ENCODE data around the gene NXPH1.

The NXPH1 gene

DNA sequence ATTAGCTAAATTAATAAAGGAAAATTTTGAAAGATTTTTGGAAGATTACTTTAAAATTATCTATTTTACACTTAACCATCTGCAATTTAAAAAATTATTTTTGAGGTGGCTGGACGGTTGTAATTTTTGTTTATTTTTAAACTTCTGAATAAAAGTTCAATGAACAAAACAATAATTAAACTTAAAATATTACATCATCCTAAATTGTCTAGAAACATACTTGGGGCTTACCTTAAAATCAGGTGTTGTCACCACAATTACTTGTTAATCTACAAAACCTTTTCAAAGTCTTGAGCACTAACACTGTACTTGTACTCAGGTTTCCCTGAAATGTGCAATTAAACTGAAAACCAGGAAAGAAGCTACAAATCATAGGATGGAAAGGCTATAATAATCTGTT lies 328.3 kb downstream of the NXPH1 start:
- H3K27ac ChIP-seq (ENCODE audit: low read depth, low read length, severe bottlenecking): no peak overlapping the region
- H3K4me1 ChIP-seq (ENCODE audit: control insufficient read depth, insufficient read depth, low read length, poor library complexity, severe bottlenecking): no peaks in the 10 kb centered on the region
- no peak overlapping the region for H3K4me3 ChIP-seq (ENCODE audit: extremely low read depth, insufficient read depth, low read length, poor library complexity, severe bottlenecking)
- H3K36me3 ChIP-seq (ENCODE audit: control insufficient read depth, insufficient read depth, low read length): no peaks in the 10 kb centered on the region
- WGBS, 2 experiments (ENCODE audit: insufficient coverage in 2 of 2): no CpG with 5 or more reads among the region's 1 CpG
- no peaks in the 10 kb centered on the region for H3K9me3 ChIP-seq (ENCODE audit: control insufficient read depth, low read length)

DNA sequence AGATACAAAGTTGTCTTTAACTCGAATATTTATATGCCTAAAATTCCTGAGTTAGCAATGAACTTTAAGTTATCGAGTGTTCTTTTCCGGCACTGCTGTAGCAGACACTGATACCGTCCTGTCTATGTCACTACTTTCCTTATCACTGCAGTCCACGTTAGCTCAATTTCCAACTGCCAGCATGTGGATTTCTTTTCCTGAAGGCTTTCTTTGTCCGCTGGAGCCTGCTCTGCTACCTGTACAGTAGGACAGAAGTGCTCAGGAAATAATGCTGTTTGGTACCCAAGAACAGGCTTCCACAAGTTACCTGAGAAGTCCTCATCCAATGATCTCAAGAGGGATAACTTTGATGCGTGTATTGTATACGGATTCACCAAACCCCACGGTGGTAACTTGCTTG lies 329.4 kb downstream of the NXPH1 start:
- H3K4me1 ChIP-seq (ENCODE audit: control insufficient read depth, insufficient read depth, low read length, poor library complexity, severe bottlenecking): no peaks in the 10 kb centered on the region

DNA sequence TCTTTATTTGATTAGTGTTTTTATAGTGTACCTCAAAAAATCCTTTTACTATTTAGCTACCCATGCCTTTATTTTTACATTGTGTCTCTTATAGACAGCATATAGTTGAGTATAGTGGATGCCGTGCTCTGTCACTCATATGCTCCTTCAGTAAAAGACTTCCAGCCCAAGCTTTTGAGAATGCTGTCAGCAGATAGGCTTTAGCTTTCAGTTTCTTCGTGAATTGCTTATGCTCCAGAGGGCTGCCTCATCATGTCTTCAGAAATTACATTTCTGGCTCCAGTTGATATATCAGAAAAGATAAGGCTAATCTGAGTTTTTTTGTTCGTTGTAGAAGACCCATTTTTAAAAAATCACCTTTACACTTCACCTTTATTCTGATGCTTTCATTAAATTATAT lies 332.0 kb downstream of the NXPH1 start:
- no peaks in the 10 kb centered on the region for H3K36me3 ChIP-seq (ENCODE audit: control insufficient read depth, insufficient read depth, low read length)
- H3K4me3 ChIP-seq (ENCODE audit: extremely low read depth, insufficient read depth, low read length, poor library complexity, severe bottlenecking): no peak overlapping the region
- H3K27ac ChIP-seq (ENCODE audit: low read depth, low read length, severe bottlenecking): no peak overlapping the region
- H3K4me1 ChIP-seq (ENCODE audit: control insufficient read depth, insufficient read depth, low read length, poor library complexity, severe bottlenecking): no peaks in the 10 kb centered on the region
- WGBS, 2 experiments (ENCODE audit: insufficient coverage in 2 of 2): 100% methylated on average over 1 of the region's 3 CpGs; no CpG with 5 or more reads in 1 of the 2 experiments
- no peaks in the 10 kb centered on the region for H3K9me3 ChIP-seq (ENCODE audit: control insufficient read depth, low read length)

More for the DNA sequence above, 329.4 kb downstream of the NXPH1 start:
- WGBS, 2 experiments (ENCODE audit: insufficient coverage in 2 of 2): 88 to 97% methylated on average over 5 to 8 of the region's 9 CpGs
- H3K36me3 ChIP-seq (ENCODE audit: control insufficient read depth, insufficient read depth, low read length): no peaks in the 10 kb centered on the region
- H3K4me3 ChIP-seq (ENCODE audit: extremely low read depth, insufficient read depth, low read length, poor library complexity, severe bottlenecking): no peak overlapping the region
- no peaks in the 10 kb centered on the region for H3K9me3 ChIP-seq (ENCODE audit: control insufficient read depth, low read length)
- no peak overlapping the region for H3K27ac ChIP-seq (ENCODE audit: low read depth, low read length, severe bottlenecking)

DNA sequence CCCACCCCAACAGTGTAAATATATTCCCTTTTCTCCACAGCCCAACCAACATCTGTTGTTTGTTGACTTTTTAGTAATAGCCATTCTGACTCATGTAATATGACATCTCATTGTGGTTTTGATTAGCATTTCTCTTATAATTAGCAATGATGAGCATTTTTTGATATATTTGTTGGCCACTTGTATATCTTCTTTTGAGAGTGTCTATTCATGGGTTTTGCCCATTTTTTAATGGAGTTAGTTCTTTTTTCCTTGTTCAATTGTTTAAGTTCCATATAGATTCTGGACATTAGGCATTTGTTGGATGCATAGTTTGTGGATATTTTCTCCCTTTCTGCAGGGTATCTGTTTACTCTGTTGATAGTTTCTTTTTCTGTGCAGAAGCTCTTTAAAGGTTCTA lies 340.1 kb downstream of the NXPH1 start:
- H3K36me3 ChIP-seq (ENCODE audit: control insufficient read depth, insufficient read depth, low read length): no peaks in the 10 kb centered on the region
- no peak overlapping the region for H3K4me3 ChIP-seq (ENCODE audit: extremely low read depth, insufficient read depth, low read length, poor library complexity, severe bottlenecking)
- no peak overlapping the region for H3K27ac ChIP-seq (ENCODE audit: low read depth, low read length, severe bottlenecking)
- H3K4me1 ChIP-seq (ENCODE audit: control insufficient read depth, insufficient read depth, low read length, poor library complexity, severe bottlenecking): no peaks in the 10 kb centered on the region
- H3K9me3 ChIP-seq (ENCODE audit: control insufficient read depth, low read length): no peaks in the 10 kb centered on the region

DNA sequence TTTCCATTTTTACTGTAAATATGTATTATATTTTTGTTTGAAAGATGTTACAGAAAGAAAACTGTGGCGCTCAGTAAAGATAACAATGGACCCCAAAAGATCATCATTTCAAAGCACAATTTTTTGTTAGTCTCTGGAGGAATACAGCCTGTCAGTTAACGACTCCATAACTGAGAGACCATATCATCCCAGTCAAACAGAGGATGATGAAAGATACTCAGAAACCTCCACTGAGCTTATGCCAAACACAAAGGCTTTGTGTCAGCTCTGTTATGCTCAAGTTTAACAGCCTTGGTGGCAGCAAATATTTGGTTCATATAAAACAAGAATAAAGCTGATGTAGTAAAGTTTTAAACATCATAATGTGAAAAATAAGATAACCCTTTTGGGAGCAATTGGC lies 345.1 kb downstream of the NXPH1 start:
- Histone ChIP-seq H3K27ac (ENCODE audit: low read depth, low read length, severe bottlenecking) (no peak overlapping the region), H3K9me3 (ENCODE audit: control insufficient read depth, low read length) (no peaks in the 10 kb centered on the region), H3K36me3 (ENCODE audit: control insufficient read depth, insufficient read depth, low read length) (no peaks in the 10 kb centered on the region), H3K4me1 (ENCODE audit: control insufficient read depth, insufficient read depth, low read length, poor library complexity, severe bottlenecking) (no peaks in the 10 kb centered on the region), H3K4me3 (ENCODE audit: extremely low read depth, insufficient read depth, low read length, poor library complexity, severe bottlenecking) (no peak overlapping the region)
- 83 to 100% methylated on average over 1 of the region's 2 CpGs for WGBS, 2 experiments (ENCODE audit: insufficient coverage in 2 of 2)

DNA sequence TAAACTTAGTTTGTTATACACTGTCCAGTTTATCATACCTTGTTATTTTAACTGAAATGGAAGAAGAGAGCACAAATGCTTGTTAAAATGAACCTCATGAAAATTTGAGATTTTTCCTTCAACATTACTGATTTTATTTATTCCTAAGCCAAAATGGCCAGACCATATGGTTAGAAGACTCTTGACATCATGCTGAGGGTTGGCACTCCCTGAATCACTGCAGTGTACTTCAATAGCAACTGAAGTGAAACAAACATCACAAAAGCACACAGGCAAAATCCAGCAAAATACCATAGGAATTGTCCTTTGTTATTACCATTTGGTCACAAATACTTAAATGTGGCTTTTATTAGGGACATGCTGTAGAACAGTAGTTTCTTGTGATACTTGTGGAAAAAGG lies 347.8 kb downstream of the NXPH1 start:
- H3K27ac ChIP-seq (ENCODE audit: low read depth, low read length, severe bottlenecking): no peak overlapping the region
- H3K4me3 ChIP-seq (ENCODE audit: extremely low read depth, insufficient read depth, low read length, poor library complexity, severe bottlenecking): no peak overlapping the region
- H3K36me3 ChIP-seq (ENCODE audit: control insufficient read depth, insufficient read depth, low read length): no peaks in the 10 kb centered on the region

DNA sequence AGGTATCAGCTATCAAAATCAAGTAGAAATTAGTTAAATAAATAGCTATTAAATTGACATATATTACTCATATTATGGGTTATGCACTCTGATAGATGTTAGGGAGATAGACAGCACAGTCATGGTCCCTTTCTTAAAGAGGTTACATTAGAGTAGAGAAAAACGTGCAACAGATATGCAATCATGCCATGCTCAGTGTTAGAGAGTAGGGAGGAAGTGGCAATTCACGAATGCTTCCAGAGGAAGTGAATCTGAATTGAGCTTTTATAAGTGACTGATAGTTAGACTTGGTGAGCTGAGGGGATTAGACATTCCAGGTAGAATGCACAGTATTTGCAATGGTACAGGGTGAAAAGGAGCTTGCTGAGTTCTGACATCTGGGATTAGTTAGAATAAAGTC lies 349.8 kb downstream of the NXPH1 start:
- Histone ChIP-seq H3K4me1 (ENCODE audit: control insufficient read depth, insufficient read depth, low read length, poor library complexity, severe bottlenecking) (no peaks in the 10 kb centered on the region), H3K36me3 (ENCODE audit: control insufficient read depth, insufficient read depth, low read length) (no peaks in the 10 kb centered on the region), H3K9me3 (ENCODE audit: control insufficient read depth, low read length) (no peaks in the 10 kb centered on the region), H3K4me3 (ENCODE audit: extremely low read depth, insufficient read depth, low read length, poor library complexity, severe bottlenecking) (no peak overlapping the region), H3K27ac (ENCODE audit: low read depth, low read length, severe bottlenecking) (no peak overlapping the region)
- 71 to 85% methylated on average over 2 of the region's 2 CpGs for WGBS, 2 experiments (ENCODE audit: insufficient coverage in 2 of 2)

More for the DNA sequence above, 347.8 kb downstream of the NXPH1 start:
- Histone ChIP-seq H3K4me1 (ENCODE audit: control insufficient read depth, insufficient read depth, low read length, poor library complexity, severe bottlenecking) (no peaks in the 10 kb centered on the region), H3K9me3 (ENCODE audit: control insufficient read depth, low read length) (no peaks in the 10 kb centered on the region)

DNA sequence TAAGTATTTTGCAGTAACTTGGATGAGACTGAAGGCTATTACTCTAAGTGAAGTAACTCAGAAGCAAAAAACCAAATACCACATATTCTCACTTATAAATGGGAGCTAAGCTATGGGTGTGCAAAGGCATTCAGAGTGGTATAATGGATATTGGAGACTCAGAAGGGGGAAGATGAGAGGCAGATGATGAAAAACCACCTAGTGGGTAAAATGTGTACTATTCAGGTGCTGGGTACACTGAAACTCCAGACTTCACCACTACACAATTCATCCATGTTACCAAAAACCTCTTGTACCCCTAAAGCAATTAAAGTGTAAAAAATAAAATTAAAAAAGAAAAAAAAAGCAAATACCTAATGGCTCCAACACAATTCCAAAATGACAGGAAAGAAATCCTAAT lies 351.7 kb downstream of the NXPH1 start:
- Histone ChIP-seq H3K4me1 (ENCODE audit: control insufficient read depth, insufficient read depth, low read length, poor library complexity, severe bottlenecking) (no peaks in the 10 kb centered on the region), H3K36me3 (ENCODE audit: control insufficient read depth, insufficient read depth, low read length) (no peaks in the 10 kb centered on the region), H3K9me3 (ENCODE audit: control insufficient read depth, low read length) (no peaks in the 10 kb centered on the region), H3K27ac (ENCODE audit: low read depth, low read length, severe bottlenecking) (no peak overlapping the region), H3K4me3 (ENCODE audit: extremely low read depth, insufficient read depth, low read length, poor library complexity, severe bottlenecking) (no peak overlapping the region)

DNA sequence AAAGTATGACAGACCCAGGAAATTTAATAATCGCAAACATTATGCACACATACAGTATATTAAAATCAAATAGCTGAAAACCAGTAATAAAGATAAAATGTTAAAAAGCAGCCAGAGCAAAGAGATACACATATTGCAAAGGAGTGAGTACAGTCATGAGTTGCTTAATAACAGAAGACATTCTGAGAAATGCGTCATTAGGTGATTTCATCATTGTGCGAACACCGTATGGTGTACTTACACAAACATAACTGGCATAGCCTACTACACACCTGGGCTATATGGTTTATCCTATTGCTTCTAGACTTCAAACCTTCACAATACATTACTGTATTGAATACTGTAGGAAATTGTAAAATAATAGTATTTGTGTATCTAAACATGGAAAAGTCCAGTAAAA lies 367.6 kb downstream of the NXPH1 start:
- 100% methylated on average over 3 of the region's 4 CpGs; no CpG with 5 or more reads in 1 of the 2 experiments for WGBS, 2 experiments (ENCODE audit: insufficient coverage in 2 of 2)
- H3K4me1 ChIP-seq (ENCODE audit: control insufficient read depth, insufficient read depth, low read length, poor library complexity, severe bottlenecking): no peaks in the 10 kb centered on the region
- H3K27ac ChIP-seq (ENCODE audit: low read depth, low read length, severe bottlenecking): no peak overlapping the region
- H3K9me3 ChIP-seq (ENCODE audit: control insufficient read depth, low read length): no peaks in the 10 kb centered on the region
- H3K4me3 ChIP-seq (ENCODE audit: extremely low read depth, insufficient read depth, low read length, poor library complexity, severe bottlenecking): no peak overlapping the region
- H3K36me3 ChIP-seq (ENCODE audit: control insufficient read depth, insufficient read depth, low read length): no peaks in the 10 kb centered on the region

Data from mesodermal cell (in vitro differentiated cells).